GM23338 (cell line): Measurements from ENCODE around the gene NGB. TPM values are rescaled to one million over a fixed set of nuclear protein-coding genes. Genes with fewer than 3 reads are reported as not detected.

Experiments used
- ATAC-seq: fragments of 200-7000 bp; cut with Tn5 transposase; 3 replicates; pipeline ENCODE4 v1.9.1; 2020
- DNase-seq: peaks from one replicate; pipeline ENCODE4 v3.0.0-alpha.2; 2015; ENCODE audit warnings: low spot score
- H2AFZ ChIP-seq: fragments of 200-600 bp; sonication (generic); 2 replicates; pipeline ENCODE4 v1.8.0; 2016; ENCODE audit warnings: antibody characterized with exemption, mild to moderate bottlenecking, moderate library complexity
- H3F3A ChIP-seq: fragments of 200-600 bp; sonication (generic); replicated peaks from 2 replicates; pipeline ENCODE4 v1.8.0; 2017; ENCODE audit warnings: antibody characterized with exemption, mixed run types, low read depth
- H3K27ac ChIP-seq: fragments of 200-600 bp; sonication (generic); 2 replicates; pipeline ENCODE4 v1.6.1; 2016; ENCODE audit warnings: low read depth
- H3K27me3 ChIP-seq: fragments of 200-600 bp; sonication (generic); 2 replicates; pipeline ENCODE4 v1.8.0; 2016; ENCODE audit warnings: mild to moderate bottlenecking, mixed run types, moderate library complexity; ENCODE audit not compliant: insufficient read depth
- H3K36me3 ChIP-seq: fragments of 200-600 bp; sonication (generic); 2 replicates; pipeline ENCODE4 v1.8.0; 2016; ENCODE audit warnings: mild to moderate bottlenecking; ENCODE audit not compliant: insufficient read depth
- H3K4me1 ChIP-seq: fragments of 200-600 bp; sonication (generic); 2 replicates; pipeline ENCODE4 v1.8.0; 2016; ENCODE audit warnings: mild to moderate bottlenecking, moderate library complexity; ENCODE audit not compliant: insufficient read depth
- H3K4me2 ChIP-seq: fragments of 200-600 bp; sonication (generic); 2 replicates; pipeline ENCODE4 v1.7.1; 2017; ENCODE audit warnings: mixed run types
- H3K4me3 ChIP-seq: fragments of 200-600 bp; sonication (generic); 2 replicates; pipeline ENCODE4 v1.6.1; 2016; ENCODE audit warnings: mixed run types
- H3K79me2 ChIP-seq: fragments of 200-600 bp; sonication (generic); replicated peaks from 2 replicates; pipeline ENCODE4 v1.8.0; 2017; ENCODE audit warnings: mild to moderate bottlenecking; ENCODE audit not compliant: insufficient read depth
- H3K9me2 ChIP-seq: fragments of 200-600 bp; sonication (generic); 2 replicates; pipeline ENCODE4 v1.8.0; 2017; ENCODE audit not compliant: insufficient read depth
- H4K20me1 ChIP-seq: fragments of 200-600 bp; sonication (generic); replicated peaks from 2 replicates; pipeline ENCODE4 v1.8.0; 2017; ENCODE audit warnings: mild to moderate bottlenecking; ENCODE audit not compliant: insufficient read depth
- H3K27ac Mint-ChIP-seq: 2 replicates; pipeline ENCODE4 v1.8.0; 2020; ENCODE audit warnings: inconsistent platforms, mild to moderate bottlenecking, moderate library complexity, mixed read lengths
- H3K27me3 Mint-ChIP-seq: 3 replicates; pipeline ENCODE4 v1.8.0; 2022; ENCODE audit warnings: low read depth, mild to moderate bottlenecking, moderate library complexity, mixed read lengths, inconsistent platforms; ENCODE audit not compliant: insufficient read depth, poor library complexity
- H3K36me3 Mint-ChIP-seq: 3 replicates; pipeline ENCODE4 v1.8.0; 2021; ENCODE audit warnings: low read depth, mild to moderate bottlenecking, inconsistent platforms, moderate library complexity, mixed read lengths
- H3K4me1 Mint-ChIP-seq: 3 replicates; pipeline ENCODE4 v1.8.0; 2020; ENCODE audit warnings: mild to moderate bottlenecking, inconsistent platforms, mixed read lengths
- H3K4me3 Mint-ChIP-seq: 3 replicates; pipeline ENCODE4 v1.8.0; 2021; ENCODE audit warnings: moderate library complexity, mild to moderate bottlenecking, inconsistent platforms, mixed read lengths
- H3K9me3 Mint-ChIP-seq: 3 replicates; pipeline ENCODE4 v1.8.0; 2020; ENCODE audit warnings: moderate library complexity, mild to moderate bottlenecking, inconsistent platforms, mixed read lengths
- CREB1 ChIP-seq: fragments of 250-450 bp; sonication (Bioruptor Pico); IDR thresholded peaks from 2 replicates; pipeline ENCODE4 v1.5.0; 2020; ENCODE audit warnings: low read depth, mild to moderate bottlenecking, moderate library complexity
- EZH2 ChIP-seq: fragments of 200-600 bp; sonication (generic); IDR thresholded peaks from one replicate; pipeline ENCODE4 v1.8.0; 2017; ENCODE audit warnings: antibody characterized with exemption, mild to moderate bottlenecking, low read depth; ENCODE audit not compliant: unreplicated experiment
- EZH2phosphoT487 ChIP-seq: fragments of 200-600 bp; sonication (generic); IDR thresholded peaks from one replicate; pipeline ENCODE4 v1.8.1; 2018; ENCODE audit warnings: antibody characterized with exemption; ENCODE audit not compliant: unreplicated experiment
- JUNB ChIP-seq: IDR thresholded peaks from one replicate; pipeline ENCODE4 v1.6.1; 2016; ENCODE audit warnings: antibody characterized with exemption; ENCODE audit not compliant: unreplicated experiment
- NANOG ChIP-seq: IDR thresholded peaks from 2 replicates; pipeline ENCODE4 v1.6.1; 2016; ENCODE audit warnings: antibody characterized with exemption, borderline replicate concordance
- POLR2AphosphoS5 ChIP-seq: IDR thresholded peaks from 2 replicates; pipeline ENCODE4 v1.6.1; 2016; ENCODE audit warnings: antibody characterized with exemption, low read depth
- STAT1 ChIP-seq: IDR thresholded peaks from one replicate; pipeline ENCODE4 v1.6.1; 2016; ENCODE audit warnings: antibody characterized with exemption; ENCODE audit not compliant: unreplicated experiment
- ZNF114 ChIP-seq: fragments of 250-450 bp; sonication (Bioruptor Pico); IDR thresholded peaks from 2 replicates; pipeline ENCODE4 v1.5.0; 2020; ENCODE audit warnings: mild to moderate bottlenecking, moderate library complexity
- ZNF331 ChIP-seq: fragments of 250-450 bp; sonication (Bioruptor Pico); IDR thresholded peaks from 2 replicates; pipeline ENCODE4 v1.5.0; 2020; ENCODE audit warnings: low read depth, mild to moderate bottlenecking, moderate library complexity
- polyA plus RNA-seq: library from polyadenylated mRNA; unstranded; fragments of >200 nt; fragmentation: Nextera tagmentation; extraction: Ambion mirVana; gene quantifications from 2 replicates; pipeline ENCODE4 v1.2.1, GENCODE V29; 2016
- total RNA-seq: library from RNA; depleted of rRNA; stranded (reverse); fragments of >200 nt; shearing (Covaris generic); gene quantifications from 2 replicates; pipeline ENCODE4 v1.2.3, GENCODE V29; 2014
- TF ChIP-seq, protein P1 (sequence below), 2 experiments: fragments of 200-600 bp in 1 of 2; sonication (generic) in 1 of 2; conservative IDR thresholded peaks; 2 replicates each; pipeline versions ENCODE4 v1.5.1 to v1.6.1; 2016 to 2017; ENCODE audit warnings: antibody characterized with exemption in 2 of 2, low read depth in 2 of 2, mild to moderate bottlenecking in 2 of 2, moderate library complexity in 1 of 2
- TF ChIP-seq, protein P2 (sequence below): fragments of 250-450 bp; sonication (Bioruptor Pico); IDR thresholded peaks from 2 replicates; pipeline ENCODE4 v1.5.0; 2020; ENCODE audit warnings: mild to moderate bottlenecking, moderate library complexity
- TF ChIP-seq, protein P3 (sequence below): IDR thresholded peaks from 2 replicates; pipeline ENCODE4 v1.6.1; 2016; ENCODE audit warnings: antibody characterized with exemption
- TF ChIP-seq, protein P4 (sequence below): IDR thresholded peaks from one replicate; pipeline ENCODE4 v1.6.1; 2018; ENCODE audit warnings: antibody characterized with exemption; ENCODE audit not compliant: unreplicated experiment

The NGB gene
- total and polyA plus RNA-seq, 2 experiments from 2014 or later, result 0.21 to 1.0 TPM

DNA sequence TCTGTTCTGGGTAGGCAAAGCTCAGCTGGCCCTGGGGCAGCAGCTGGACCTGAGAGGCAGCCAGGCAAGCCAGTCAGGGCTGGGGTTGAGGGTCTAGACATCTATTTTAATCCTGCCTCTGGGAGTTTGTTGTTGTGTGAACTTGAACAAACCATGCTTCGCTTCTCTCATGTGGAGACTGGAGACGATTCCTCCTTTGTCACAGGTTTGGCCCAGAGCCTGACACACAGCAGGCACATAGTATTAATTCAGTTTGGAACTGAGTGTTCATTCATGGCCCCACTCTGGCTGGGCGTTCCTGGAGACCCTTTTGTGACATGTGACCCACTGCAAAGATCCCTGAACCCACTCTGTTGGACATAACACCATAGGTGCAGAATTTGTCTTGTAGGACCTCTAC is 39.3 kb downstream of the NGB start:
- no peak overlapping the region for H3K4me2 ChIP-seq
- no peaks in the 10 kb centered on the region for H3K79me2 ChIP-seq
- TF ChIP-seq, protein P1, sequence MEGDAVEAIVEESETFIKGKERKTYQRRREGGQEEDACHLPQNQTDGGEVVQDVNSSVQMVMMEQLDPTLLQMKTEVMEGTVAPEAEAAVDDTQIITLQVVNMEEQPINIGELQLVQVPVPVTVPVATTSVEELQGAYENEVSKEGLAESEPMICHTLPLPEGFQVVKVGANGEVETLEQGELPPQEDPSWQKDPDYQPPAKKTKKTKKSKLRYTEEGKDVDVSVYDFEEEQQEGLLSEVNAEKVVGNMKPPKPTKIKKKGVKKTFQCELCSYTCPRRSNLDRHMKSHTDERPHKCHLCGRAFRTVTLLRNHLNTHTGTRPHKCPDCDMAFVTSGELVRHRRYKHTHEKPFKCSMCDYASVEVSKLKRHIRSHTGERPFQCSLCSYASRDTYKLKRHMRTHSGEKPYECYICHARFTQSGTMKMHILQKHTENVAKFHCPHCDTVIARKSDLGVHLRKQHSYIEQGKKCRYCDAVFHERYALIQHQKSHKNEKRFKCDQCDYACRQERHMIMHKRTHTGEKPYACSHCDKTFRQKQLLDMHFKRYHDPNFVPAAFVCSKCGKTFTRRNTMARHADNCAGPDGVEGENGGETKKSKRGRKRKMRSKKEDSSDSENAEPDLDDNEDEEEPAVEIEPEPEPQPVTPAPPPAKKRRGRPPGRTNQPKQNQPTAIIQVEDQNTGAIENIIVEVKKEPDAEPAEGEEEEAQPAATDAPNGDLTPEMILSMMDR (conservative IDR thresholded peaks at IDR 0.05; ENCODE audit: low read depth in 2 of 2), result no peak
- no peak for TF ChIP-seq STAT1
- no peak for TF ChIP-seq POLR2AphosphoS5
- TF ChIP-seq, protein P2, sequence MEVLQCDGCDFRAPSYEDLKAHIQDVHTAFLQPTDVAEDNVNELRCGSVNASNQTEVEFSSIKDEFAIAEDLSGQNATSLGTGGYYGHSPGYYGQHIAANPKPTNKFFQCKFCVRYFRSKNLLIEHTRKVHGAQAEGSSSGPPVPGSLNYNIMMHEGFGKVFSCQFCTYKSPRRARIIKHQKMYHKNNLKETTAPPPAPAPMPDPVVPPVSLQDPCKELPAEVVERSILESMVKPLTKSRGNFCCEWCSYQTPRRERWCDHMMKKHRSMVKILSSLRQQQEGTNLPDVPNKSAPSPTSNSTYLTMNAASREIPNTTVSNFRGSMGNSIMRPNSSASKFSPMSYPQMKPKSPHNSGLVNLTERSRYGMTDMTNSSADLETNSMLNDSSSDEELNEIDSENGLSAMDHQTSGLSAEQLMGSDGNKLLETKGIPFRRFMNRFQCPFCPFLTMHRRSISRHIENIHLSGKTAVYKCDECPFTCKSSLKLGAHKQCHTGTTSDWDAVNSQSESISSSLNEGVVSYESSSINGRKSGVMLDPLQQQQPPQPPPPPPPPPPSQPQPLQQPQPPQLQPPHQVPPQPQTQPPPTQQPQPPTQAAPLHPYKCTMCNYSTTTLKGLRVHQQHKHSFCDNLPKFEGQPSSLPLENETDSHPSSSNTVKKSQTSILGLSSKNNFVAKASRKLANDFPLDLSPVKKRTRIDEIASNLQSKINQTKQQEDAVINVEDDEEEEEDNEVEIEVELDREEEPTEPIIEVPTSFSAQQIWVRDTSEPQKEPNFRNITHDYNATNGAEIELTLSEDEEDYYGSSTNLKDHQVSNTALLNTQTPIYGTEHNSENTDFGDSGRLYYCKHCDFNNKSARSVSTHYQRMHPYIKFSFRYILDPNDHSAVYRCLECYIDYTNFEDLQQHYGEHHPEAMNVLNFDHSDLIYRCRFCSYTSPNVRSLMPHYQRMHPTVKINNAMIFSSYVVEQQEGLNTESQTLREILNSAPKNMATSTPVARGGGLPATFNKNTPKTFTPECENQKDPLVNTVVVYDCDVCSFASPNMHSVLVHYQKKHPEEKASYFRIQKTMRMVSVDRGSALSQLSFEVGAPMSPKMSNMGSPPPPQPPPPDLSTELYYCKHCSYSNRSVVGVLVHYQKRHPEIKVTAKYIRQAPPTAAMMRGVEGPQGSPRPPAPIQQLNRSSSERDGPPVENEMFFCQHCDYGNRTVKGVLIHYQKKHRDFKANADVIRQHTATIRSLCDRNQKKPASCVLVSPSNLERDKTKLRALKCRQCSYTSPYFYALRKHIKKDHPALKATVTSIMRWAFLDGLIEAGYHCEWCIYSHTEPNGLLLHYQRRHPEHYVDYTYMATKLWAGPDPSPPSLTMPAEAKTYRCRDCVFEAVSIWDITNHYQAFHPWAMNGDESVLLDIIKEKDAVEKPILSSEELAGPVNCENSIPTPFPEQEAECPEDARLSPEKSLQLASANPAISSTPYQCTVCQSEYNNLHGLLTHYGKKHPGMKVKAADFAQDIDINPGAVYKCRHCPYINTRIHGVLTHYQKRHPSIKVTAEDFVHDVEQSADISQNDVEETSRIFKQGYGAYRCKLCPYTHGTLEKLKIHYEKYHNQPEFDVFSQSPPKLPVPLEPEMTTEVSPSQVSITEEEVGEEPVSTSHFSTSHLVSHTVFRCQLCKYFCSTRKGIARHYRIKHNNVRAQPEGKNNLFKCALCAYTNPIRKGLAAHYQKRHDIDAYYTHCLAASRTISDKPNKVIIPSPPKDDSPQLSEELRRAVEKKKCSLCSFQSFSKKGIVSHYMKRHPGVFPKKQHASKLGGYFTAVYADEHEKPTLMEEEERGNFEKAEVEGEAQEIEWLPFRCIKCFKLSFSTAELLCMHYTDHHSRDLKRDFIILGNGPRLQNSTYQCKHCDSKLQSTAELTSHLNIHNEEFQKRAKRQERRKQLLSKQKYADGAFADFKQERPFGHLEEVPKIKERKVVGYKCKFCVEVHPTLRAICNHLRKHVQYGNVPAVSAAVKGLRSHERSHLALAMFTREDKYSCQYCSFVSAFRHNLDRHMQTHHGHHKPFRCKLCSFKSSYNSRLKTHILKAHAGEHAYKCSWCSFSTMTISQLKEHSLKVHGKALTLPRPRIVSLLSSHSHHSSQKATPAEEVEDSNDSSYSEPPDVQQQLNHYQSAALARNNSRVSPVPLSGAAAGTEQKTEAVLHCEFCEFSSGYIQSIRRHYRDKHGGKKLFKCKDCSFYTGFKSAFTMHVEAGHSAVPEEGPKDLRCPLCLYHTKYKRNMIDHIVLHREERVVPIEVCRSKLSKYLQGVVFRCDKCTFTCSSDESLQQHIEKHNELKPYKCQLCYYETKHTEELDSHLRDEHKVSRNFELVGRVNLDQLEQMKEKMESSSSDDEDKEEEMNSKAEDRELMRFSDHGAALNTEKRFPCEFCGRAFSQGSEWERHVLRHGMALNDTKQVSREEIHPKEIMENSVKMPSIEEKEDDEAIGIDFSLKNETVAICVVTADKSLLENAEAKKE (CRISPR knock-in tag), result no peak
- TF ChIP-seq EZH2phosphoT487, result no peak
- TF ChIP-seq ZNF331 (CRISPR knock-in tag), result no peak
- TF ChIP-seq, protein P3, sequence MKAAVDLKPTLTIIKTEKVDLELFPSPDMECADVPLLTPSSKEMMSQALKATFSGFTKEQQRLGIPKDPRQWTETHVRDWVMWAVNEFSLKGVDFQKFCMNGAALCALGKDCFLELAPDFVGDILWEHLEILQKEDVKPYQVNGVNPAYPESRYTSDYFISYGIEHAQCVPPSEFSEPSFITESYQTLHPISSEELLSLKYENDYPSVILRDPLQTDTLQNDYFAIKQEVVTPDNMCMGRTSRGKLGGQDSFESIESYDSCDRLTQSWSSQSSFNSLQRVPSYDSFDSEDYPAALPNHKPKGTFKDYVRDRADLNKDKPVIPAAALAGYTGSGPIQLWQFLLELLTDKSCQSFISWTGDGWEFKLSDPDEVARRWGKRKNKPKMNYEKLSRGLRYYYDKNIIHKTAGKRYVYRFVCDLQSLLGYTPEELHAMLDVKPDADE, result no peak
- TF ChIP-seq CREB1 (CRISPR knock-in tag), result no peak
- no peak for TF ChIP-seq NANOG
- no peak for TF ChIP-seq ZNF114 (CRISPR knock-in tag)
- TF ChIP-seq, protein P4, sequence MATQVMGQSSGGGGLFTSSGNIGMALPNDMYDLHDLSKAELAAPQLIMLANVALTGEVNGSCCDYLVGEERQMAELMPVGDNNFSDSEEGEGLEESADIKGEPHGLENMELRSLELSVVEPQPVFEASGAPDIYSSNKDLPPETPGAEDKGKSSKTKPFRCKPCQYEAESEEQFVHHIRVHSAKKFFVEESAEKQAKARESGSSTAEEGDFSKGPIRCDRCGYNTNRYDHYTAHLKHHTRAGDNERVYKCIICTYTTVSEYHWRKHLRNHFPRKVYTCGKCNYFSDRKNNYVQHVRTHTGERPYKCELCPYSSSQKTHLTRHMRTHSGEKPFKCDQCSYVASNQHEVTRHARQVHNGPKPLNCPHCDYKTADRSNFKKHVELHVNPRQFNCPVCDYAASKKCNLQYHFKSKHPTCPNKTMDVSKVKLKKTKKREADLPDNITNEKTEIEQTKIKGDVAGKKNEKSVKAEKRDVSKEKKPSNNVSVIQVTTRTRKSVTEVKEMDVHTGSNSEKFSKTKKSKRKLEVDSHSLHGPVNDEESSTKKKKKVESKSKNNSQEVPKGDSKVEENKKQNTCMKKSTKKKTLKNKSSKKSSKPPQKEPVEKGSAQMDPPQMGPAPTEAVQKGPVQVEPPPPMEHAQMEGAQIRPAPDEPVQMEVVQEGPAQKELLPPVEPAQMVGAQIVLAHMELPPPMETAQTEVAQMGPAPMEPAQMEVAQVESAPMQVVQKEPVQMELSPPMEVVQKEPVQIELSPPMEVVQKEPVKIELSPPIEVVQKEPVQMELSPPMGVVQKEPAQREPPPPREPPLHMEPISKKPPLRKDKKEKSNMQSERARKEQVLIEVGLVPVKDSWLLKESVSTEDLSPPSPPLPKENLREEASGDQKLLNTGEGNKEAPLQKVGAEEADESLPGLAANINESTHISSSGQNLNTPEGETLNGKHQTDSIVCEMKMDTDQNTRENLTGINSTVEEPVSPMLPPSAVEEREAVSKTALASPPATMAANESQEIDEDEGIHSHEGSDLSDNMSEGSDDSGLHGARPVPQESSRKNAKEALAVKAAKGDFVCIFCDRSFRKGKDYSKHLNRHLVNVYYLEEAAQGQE, result no peak
- TF ChIP-seq EZH2, result no peak
- no peak for TF ChIP-seq JUNB
- no peak for ATAC-seq
- no peak for DNase-seq
- Mint-ChIP-seq H3K36me3 (no peaks in the 10 kb centered on the region), H3K9me3 (no peaks in the 10 kb centered on the region; the same call in 2 of the 3 replicates), H3K27me3 (peaks cover 7% of the 10 kb centered on the region), H3K4me1 (peaks cover 3% of the 10 kb centered on the region; the same call in 1 of the 3 replicates), H3K27ac (no peak overlapping the region), H3K4me3 (no peak overlapping the region)
- no peaks in the 10 kb centered on the region for H3K9me2 ChIP-seq
- no peaks in the 10 kb centered on the region for H4K20me1 ChIP-seq
- no peak overlapping the region for H3K27ac ChIP-seq
- no peak overlapping the region for H2AFZ ChIP-seq
- no peaks in the 10 kb centered on the region for H3K4me1 ChIP-seq
- no peaks in the 10 kb centered on the region for H3K27me3 ChIP-seq
- H3K36me3 ChIP-seq, result no peaks in the 10 kb centered on the region
- no peak overlapping the region for H3K4me3 ChIP-seq
- no peaks in the 10 kb centered on the region for H3F3A ChIP-seq
